ENCODE results near the gene MRPS34.

DNA sequence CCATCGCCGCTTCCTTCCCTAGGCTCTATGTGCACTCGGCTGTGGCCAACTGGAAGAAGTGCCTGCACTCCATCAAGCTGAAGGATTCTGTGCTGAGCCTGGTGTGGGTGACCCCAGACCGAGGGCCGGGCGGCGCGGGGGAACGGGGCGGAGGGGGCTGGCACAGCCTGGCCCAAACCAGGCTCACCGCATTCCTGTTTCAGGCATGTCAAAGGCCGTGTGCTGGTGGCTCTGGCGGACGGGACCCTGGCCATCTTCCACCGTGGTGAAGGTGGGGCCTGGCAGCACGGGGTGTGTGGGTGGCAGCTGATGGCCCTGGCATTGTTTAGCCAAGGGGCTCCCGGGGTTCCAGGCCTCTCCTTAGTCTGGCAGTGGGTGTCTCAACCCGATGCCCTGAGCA is 6.2 kb downstream of the MRPS34 start:
- TF ChIP-seq, protein P1, sequence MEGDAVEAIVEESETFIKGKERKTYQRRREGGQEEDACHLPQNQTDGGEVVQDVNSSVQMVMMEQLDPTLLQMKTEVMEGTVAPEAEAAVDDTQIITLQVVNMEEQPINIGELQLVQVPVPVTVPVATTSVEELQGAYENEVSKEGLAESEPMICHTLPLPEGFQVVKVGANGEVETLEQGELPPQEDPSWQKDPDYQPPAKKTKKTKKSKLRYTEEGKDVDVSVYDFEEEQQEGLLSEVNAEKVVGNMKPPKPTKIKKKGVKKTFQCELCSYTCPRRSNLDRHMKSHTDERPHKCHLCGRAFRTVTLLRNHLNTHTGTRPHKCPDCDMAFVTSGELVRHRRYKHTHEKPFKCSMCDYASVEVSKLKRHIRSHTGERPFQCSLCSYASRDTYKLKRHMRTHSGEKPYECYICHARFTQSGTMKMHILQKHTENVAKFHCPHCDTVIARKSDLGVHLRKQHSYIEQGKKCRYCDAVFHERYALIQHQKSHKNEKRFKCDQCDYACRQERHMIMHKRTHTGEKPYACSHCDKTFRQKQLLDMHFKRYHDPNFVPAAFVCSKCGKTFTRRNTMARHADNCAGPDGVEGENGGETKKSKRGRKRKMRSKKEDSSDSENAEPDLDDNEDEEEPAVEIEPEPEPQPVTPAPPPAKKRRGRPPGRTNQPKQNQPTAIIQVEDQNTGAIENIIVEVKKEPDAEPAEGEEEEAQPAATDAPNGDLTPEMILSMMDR (conservative IDR thresholded peaks at IDR 0.05; ENCODE audit: low read depth, low read length) = no peak
- TF ChIP-seq EZH2 (IDR thresholded peaks at IDR 0.05; ENCODE audit: borderline replicate concordance, low read depth, low read length, poor library complexity, severe bottlenecking) = no peak
